K562 (cell line): ENCODE data around the gene NUP205. TPM values are rescaled to one million over a fixed set of nuclear protein-coding genes. Genes with fewer than 3 reads are reported as not detected.

ENCODE experiments used
- CBFA2T3 ChIP-seq: fragments of 450-650 bp; IDR thresholded peaks from 2 replicates; pipeline ENCODE4 v1.6.1; 2017
- FOXJ2 ChIP-seq: fragments of 200-800 bp; sonication (Bioruptor generic); IDR thresholded peaks from 2 replicates; pipeline ENCODE4 v1.6.1; 2016; ENCODE audit warnings: missing genetic modification characterization, missing compliant biosample characterization
- JUND ChIP-seq, 2 experiments: IDR thresholded peaks; 2 replicates in 1 of 2; 3 replicates in 1 of 2; pipeline ENCODE4 v1.6.1; 2011; ENCODE audit warnings: borderline replicate concordance in 2 of 2, low read depth in 2 of 2, low read length in 2 of 2, improper control_type of control experiment in 1 of 2, missing biosample characterization in 1 of 2, missing genetic modification characterization in 1 of 2, missing genetic modification reagents in 1 of 2
- KLF10 ChIP-seq: fragments of 250-450 bp; sonication (Bioruptor Pico); IDR thresholded peaks from 2 replicates; pipeline ENCODE4 v1.6.1; 2021; ENCODE audit warnings: matching md5 sums
- L3MBTL2 ChIP-seq: fragments of 450-650 bp; IDR thresholded peaks from 2 replicates; pipeline ENCODE4 v1.6.1; 2016; ENCODE audit warnings: mild to moderate bottlenecking, moderate library complexity
- LCOR ChIP-seq: sonication (generic); formaldehyde crosslinking; IDR thresholded peaks from 2 replicates; pipeline ENCODE4 v1.8.0; 2022; ENCODE audit warnings: mild to moderate bottlenecking, missing genetic modification reagents
- SOX6 ChIP-seq: fragments of 450-650 bp; IDR thresholded peaks from 2 replicates; pipeline ENCODE4 v1.6.1; 2014; ENCODE audit warnings: mild to moderate bottlenecking
- SUPT5H ChIP-seq: fragments of 450-650 bp; IDR thresholded peaks from 2 replicates; pipeline ENCODE4 v1.6.1; 2016
- ZNF592 ChIP-seq: fragments of 450-650 bp; IDR thresholded peaks from 2 replicates; pipeline ENCODE4 v1.6.1; 2017; ENCODE audit warnings: antibody characterized with exemption, mild to moderate bottlenecking
- polyA plus RNA-seq, 8 experiments: library from polyadenylated mRNA; depleted of rRNA in 4 of 8; stranded (reverse) in 5 of 8; unstranded in 3 of 8; fragments of >200 nt; fragmentation: Nextera tagmentation in 2 of 8; fragmentation: Illumina TruSeq in 1 of 8; extraction: Ambion mirVana in 2 of 8; extraction: Trizol in 1 of 8; gene quantifications; 2 replicates each; pipeline versions ENCODE4 v1.2.1 to v1.2.3, GENCODE V29; 2011 to 2014; ENCODE audit warnings: inconsistent platforms in 1 of 8, missing spikeins in 1 of 8
- total RNA-seq, 7 experiments: library from RNA; depleted of rRNA in 6 of 7; stranded (reverse); fragments of >200 nt in 6 of 7; fragmentation: Illumina TruSeq in 2 of 7; extraction: Trizol in 2 of 7; gene quantifications; 2 replicates each; pipeline versions ENCODE4 v1.2.1 to v1.2.3, GENCODE V29; 2011 to 2021; ENCODE audit warnings: low replicate concordance in 1 of 7
- TF ChIP-seq, protein P1 (sequence below): fragments of 450-650 bp; IDR thresholded peaks from 2 replicates; pipeline ENCODE4 v1.6.1; 2016; ENCODE audit warnings: mild to moderate bottlenecking, moderate library complexity
- TF ChIP-seq, protein P2 (sequence below): fragments of 450-650 bp; IDR thresholded peaks from 2 replicates; pipeline ENCODE4 v1.6.1; 2016

Gene NUP205
- total and polyA plus RNA-seq, 9 of the 15 experiments (the other 6 are each of a cell fraction or from before 2014, with no cell fraction given) = 101 to 282 (median 193) TPM

- TF ChIP-seq, protein P1, sequence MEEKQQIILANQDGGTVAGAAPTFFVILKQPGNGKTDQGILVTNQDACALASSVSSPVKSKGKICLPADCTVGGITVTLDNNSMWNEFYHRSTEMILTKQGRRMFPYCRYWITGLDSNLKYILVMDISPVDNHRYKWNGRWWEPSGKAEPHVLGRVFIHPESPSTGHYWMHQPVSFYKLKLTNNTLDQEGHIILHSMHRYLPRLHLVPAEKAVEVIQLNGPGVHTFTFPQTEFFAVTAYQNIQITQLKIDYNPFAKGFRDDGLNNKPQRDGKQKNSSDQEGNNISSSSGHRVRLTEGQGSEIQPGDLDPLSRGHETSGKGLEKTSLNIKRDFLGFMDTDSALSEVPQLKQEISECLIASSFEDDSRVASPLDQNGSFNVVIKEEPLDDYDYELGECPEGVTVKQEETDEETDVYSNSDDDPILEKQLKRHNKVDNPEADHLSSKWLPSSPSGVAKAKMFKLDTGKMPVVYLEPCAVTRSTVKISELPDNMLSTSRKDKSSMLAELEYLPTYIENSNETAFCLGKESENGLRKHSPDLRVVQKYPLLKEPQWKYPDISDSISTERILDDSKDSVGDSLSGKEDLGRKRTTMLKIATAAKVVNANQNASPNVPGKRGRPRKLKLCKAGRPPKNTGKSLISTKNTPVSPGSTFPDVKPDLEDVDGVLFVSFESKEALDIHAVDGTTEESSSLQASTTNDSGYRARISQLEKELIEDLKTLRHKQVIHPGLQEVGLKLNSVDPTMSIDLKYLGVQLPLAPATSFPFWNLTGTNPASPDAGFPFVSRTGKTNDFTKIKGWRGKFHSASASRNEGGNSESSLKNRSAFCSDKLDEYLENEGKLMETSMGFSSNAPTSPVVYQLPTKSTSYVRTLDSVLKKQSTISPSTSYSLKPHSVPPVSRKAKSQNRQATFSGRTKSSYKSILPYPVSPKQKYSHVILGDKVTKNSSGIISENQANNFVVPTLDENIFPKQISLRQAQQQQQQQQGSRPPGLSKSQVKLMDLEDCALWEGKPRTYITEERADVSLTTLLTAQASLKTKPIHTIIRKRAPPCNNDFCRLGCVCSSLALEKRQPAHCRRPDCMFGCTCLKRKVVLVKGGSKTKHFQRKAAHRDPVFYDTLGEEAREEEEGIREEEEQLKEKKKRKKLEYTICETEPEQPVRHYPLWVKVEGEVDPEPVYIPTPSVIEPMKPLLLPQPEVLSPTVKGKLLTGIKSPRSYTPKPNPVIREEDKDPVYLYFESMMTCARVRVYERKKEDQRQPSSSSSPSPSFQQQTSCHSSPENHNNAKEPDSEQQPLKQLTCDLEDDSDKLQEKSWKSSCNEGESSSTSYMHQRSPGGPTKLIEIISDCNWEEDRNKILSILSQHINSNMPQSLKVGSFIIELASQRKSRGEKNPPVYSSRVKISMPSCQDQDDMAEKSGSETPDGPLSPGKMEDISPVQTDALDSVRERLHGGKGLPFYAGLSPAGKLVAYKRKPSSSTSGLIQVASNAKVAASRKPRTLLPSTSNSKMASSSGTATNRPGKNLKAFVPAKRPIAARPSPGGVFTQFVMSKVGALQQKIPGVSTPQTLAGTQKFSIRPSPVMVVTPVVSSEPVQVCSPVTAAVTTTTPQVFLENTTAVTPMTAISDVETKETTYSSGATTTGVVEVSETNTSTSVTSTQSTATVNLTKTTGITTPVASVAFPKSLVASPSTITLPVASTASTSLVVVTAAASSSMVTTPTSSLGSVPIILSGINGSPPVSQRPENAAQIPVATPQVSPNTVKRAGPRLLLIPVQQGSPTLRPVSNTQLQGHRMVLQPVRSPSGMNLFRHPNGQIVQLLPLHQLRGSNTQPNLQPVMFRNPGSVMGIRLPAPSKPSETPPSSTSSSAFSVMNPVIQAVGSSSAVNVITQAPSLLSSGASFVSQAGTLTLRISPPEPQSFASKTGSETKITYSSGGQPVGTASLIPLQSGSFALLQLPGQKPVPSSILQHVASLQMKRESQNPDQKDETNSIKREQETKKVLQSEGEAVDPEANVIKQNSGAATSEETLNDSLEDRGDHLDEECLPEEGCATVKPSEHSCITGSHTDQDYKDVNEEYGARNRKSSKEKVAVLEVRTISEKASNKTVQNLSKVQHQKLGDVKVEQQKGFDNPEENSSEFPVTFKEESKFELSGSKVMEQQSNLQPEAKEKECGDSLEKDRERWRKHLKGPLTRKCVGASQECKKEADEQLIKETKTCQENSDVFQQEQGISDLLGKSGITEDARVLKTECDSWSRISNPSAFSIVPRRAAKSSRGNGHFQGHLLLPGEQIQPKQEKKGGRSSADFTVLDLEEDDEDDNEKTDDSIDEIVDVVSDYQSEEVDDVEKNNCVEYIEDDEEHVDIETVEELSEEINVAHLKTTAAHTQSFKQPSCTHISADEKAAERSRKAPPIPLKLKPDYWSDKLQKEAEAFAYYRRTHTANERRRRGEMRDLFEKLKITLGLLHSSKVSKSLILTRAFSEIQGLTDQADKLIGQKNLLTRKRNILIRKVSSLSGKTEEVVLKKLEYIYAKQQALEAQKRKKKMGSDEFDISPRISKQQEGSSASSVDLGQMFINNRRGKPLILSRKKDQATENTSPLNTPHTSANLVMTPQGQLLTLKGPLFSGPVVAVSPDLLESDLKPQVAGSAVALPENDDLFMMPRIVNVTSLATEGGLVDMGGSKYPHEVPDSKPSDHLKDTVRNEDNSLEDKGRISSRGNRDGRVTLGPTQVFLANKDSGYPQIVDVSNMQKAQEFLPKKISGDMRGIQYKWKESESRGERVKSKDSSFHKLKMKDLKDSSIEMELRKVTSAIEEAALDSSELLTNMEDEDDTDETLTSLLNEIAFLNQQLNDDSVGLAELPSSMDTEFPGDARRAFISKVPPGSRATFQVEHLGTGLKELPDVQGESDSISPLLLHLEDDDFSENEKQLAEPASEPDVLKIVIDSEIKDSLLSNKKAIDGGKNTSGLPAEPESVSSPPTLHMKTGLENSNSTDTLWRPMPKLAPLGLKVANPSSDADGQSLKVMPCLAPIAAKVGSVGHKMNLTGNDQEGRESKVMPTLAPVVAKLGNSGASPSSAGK = peak; percentile 33
- TF ChIP-seq SUPT5H (no peak), L3MBTL2 (peak; percentile 58; the same call in 1 of the 2 replicates), JUND (IDR thresholded peaks at IDR 0.05; ENCODE audit: borderline replicate concordance, low read depth, low read length) (no peak), JUND (tag; IDR thresholded peaks at IDR 0.05; ENCODE audit: borderline replicate concordance, low read depth, low read length) (peak; percentile 8; the same call in 1 of the 3 replicates), KLF10 (no peak), LCOR (0 out of 2 replicates have a peak, but pooled peaks have one; percentile 38), FOXJ2 (tag) (0 out of 2 replicates have a peak, but pooled peaks have one; percentile 41), ZNF592 (peak; percentile 32; the same call in 1 of the 2 replicates), SOX6 (no peak; the same call in 1 of the 2 replicates), CBFA2T3 (peak; percentile 52)
- TF ChIP-seq, protein P2, sequence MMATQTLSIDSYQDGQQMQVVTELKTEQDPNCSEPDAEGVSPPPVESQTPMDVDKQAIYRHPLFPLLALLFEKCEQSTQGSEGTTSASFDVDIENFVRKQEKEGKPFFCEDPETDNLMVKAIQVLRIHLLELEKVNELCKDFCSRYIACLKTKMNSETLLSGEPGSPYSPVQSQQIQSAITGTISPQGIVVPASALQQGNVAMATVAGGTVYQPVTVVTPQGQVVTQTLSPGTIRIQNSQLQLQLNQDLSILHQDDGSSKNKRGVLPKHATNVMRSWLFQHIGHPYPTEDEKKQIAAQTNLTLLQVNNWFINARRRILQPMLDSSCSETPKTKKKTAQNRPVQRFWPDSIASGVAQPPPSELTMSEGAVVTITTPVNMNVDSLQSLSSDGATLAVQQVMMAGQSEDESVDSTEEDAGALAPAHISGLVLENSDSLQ = no peak
Observed at GRCh38 chr7:135659159-135659846, 101.6 kb downstream of the NUP205 start (continued).
